Measurements from ENCODE around the gene ANKRD65. TPM values are rescaled to one million over a fixed set of nuclear protein-coding genes. Genes with fewer than 3 reads are reported as not detected.
"Not testable (repeated sequence)": the region's sequence is repeated elsewhere in the genome, so short reads cannot be mapped to it uniquely, and the experiment has no call there.

Gene ANKRD65
- total RNA-seq, 1 donor from 2014 or later, result 3.2 TPM

GRCh38 chr1:1419813-1420653 is 1.0 kb downstream of the ANKRD65 start:
- H3K4me3 ChIP-seq, result peak overlapping the region; percentile 40 to 56
- H3K27ac ChIP-seq, result peak overlapping the region; percentile 70
- no peaks in the 10 kb centered on the region for H3K27me3 ChIP-seq
- TF ChIP-seq CTCF (IDR thresholded peaks at IDR 0.05) (no peak), POLR2A (IDR thresholded peaks at IDR 0.05) (no peak)
- no peaks in the 10 kb centered on the region for H3K36me3 ChIP-seq
- DNase-seq (ENCODE audit: extremely low spot score in 2 of 2), result no peak
- H3K4me1 ChIP-seq, result peaks cover 40% of the 10 kb centered on the region
- H3K9me3 ChIP-seq, result no peaks in the 10 kb centered on the region
- intact Hi-C loops (cut with DNase I), result no loop called here

- no peaks in the 10 kb centered on the region for H3K9me3 ChIP-seq
- H3K27ac ChIP-seq, result peak overlapping the region; percentile 70
- no peak for DNase-seq (ENCODE audit: extremely low spot score in 2 of 2)
- H3K27me3 ChIP-seq, result no peaks in the 10 kb centered on the region
- peak overlapping the region; percentile 40 to 56 for H3K4me3 ChIP-seq
- intact Hi-C loops (cut with DNase I), result no loop called here
- TF ChIP-seq CTCF (IDR thresholded peaks at IDR 0.05) (no peak), POLR2AphosphoS5 (IDR thresholded peaks at IDR 0.05; ENCODE audit: insufficient read depth in 1 of 2, low read depth in 1 of 2) (no peak), POLR2A (IDR thresholded peaks at IDR 0.05) (no peak)
- peaks cover 40% of the 10 kb centered on the region for H3K4me1 ChIP-seq
- no peaks in the 10 kb centered on the region for H3K36me3 ChIP-seq
Observed at GRCh38 chr1:1419363-1419812, 1.7 kb downstream of the ANKRD65 start.

GRCh38 chr1:1418464-1419362 is 2.4 kb downstream of the ANKRD65 start:
- H3K27ac ChIP-seq, result peak overlapping the region; percentile 70
- peaks cover 40% of the 10 kb centered on the region for H3K4me1 ChIP-seq
- H3K4me3 ChIP-seq, result no peak overlapping the region
- no peaks in the 10 kb centered on the region for H3K36me3 ChIP-seq
- DNase-seq (ENCODE audit: extremely low spot score in 2 of 2), result no peak
- intact Hi-C loops (cut with DNase I), result no loop called here
- TF ChIP-seq POLR2AphosphoS5 (IDR thresholded peaks at IDR 0.05; ENCODE audit: insufficient read depth in 1 of 2, low read depth in 1 of 2) (no peak), POLR2A (IDR thresholded peaks at IDR 0.05) (no peak), CTCF (IDR thresholded peaks at IDR 0.05) (no peak)
- H3K9me3 ChIP-seq, result no peaks in the 10 kb centered on the region
- no peaks in the 10 kb centered on the region for H3K27me3 ChIP-seq

- peak in 1 of 2 donors; percentile 13 for TF ChIP-seq POLR2AphosphoS5 (IDR thresholded peaks at IDR 0.05; ENCODE audit: insufficient read depth in 1 of 2, low read depth in 1 of 2)
- H3K36me3 ChIP-seq; H3K9me3 ChIP-seq; H3K27me3 ChIP-seq; intact Hi-C loops (cut with DNase I); H3K4me3 ChIP-seq; DNase-seq (ENCODE audit: extremely low spot score in 2 of 2): not testable (repeated sequence)
- Histone ChIP-seq H3K4me1 (peaks cover 40% of the 10 kb centered on the region), H3K27ac (peak overlapping the region; percentile 10)
Observed at GRCh38 chr1:1417825-1418463, 3.1 kb downstream of the ANKRD65 start.

- H3K27ac ChIP-seq; H3K9me3 ChIP-seq; H3K36me3 ChIP-seq; DNase-seq (ENCODE audit: extremely low spot score in 2 of 2); intact Hi-C loops (cut with DNase I); H3K27me3 ChIP-seq; H3K4me3 ChIP-seq: not testable (repeated sequence)
- peaks cover 36% of the 10 kb centered on the region for H3K4me1 ChIP-seq
Observed at GRCh38 chr1:1417396-1417795, 3.7 kb downstream of the ANKRD65 start.
